ENCODE data around the gene MBNL2.

MBNL2 gene

DNA sequence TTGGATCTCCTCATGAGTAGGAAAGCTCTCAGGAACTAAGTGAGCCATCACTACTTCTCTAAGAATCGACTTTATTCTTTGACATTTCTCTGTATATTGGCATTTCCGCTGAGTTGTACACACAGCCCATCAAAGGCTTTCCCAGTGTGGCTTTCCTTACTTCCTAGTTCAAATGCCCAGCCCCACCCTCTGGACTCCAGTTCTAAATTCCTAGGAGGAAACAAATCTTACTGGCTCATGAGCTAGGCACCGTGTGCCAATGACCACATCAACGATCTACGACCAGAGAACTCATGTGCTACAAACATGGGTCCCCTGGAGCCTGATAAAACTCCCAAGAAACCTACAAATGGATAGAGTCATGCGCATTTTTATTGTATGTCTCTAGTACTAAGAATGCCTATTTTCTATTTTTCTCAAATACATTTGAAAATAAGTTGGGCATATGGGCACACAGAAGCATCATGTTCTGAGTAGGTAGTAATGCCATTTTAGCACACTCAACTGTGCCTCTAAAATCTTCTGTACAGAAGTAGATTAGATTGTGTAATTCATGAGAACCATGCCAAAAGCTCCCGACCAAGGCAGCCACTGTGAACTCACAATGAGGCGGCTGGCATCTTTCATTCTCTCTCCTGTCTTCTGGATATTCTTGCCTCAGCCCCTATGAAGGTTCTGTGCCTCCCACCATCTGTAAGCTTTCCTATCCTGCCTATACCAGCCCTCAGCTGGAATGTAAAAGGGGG is 201.3 kb downstream of the MBNL2 start:
- Mint-ChIP-seq H3K9me3 (no peaks in the 10 kb centered on the region), H3K27ac (no peak overlapping the region), H3K4me3 (no peak overlapping the region), H3K36me3 (ENCODE audit: low read depth) (no peaks in the 10 kb centered on the region), H3K4me1 (no peaks in the 10 kb centered on the region), H3K27me3 (ENCODE audit: low read depth) (no peaks in the 10 kb centered on the region)
- no peak for TF ChIP-seq CTCF (IDR thresholded peaks at IDR 0.05; ENCODE audit: unreplicated experiment in 3 of 3)

DNA sequence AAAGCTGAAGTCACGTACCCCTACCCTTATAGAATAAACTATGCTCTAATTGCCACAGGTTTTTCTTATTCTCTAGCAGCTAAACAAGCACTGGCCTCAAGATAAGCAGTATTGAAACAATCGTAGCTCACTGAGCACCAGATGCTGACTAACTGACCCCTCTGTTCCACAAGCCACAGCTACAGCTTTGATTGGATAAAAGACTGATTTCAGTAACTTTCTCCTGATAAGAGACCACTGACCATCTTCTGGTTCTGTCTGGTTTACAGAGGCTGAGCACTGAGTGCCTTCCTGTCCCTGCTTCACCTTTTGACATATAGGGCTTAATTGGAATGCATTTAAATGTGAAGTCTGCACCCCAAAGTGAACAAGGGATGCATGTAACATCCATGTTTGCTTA is 203.5 kb downstream of the MBNL2 start:
- Mint-ChIP-seq H3K4me1 (peaks cover 11% of the 10 kb centered on the region), H3K27ac (no peak overlapping the region), H3K36me3 (ENCODE audit: low read depth) (no peaks in the 10 kb centered on the region), H3K27me3 (ENCODE audit: low read depth) (no peaks in the 10 kb centered on the region), H3K9me3 (no peaks in the 10 kb centered on the region), H3K4me3 (no peak overlapping the region)
- TF ChIP-seq CTCF (IDR thresholded peaks at IDR 0.05; ENCODE audit: unreplicated experiment in 3 of 3) = no peak

GRCh38 chr13:97426695-97427094 is 204.6 kb downstream of the MBNL2 start:
- Mint-ChIP-seq H3K36me3 (ENCODE audit: low read depth) (no peaks in the 10 kb centered on the region), H3K27ac (no peak overlapping the region), H3K9me3 (no peaks in the 10 kb centered on the region), H3K4me3 (no peak overlapping the region), H3K4me1 (peaks cover 19% of the 10 kb centered on the region), H3K27me3 (ENCODE audit: low read depth) (no peaks in the 10 kb centered on the region)
- TF ChIP-seq CTCF (IDR thresholded peaks at IDR 0.05; ENCODE audit: unreplicated experiment in 3 of 3) = no peak

- Mint-ChIP-seq H3K9me3 (no peaks in the 10 kb centered on the region), H3K4me3 (peak overlapping the region in 1 of 3 experiments; percentile 42), H3K4me1 (peaks cover 25% of the 10 kb centered on the region), H3K27me3 (ENCODE audit: low read depth) (no peaks in the 10 kb centered on the region), H3K36me3 (ENCODE audit: low read depth) (no peaks in the 10 kb centered on the region), H3K27ac (peak overlapping the region in 2 of 3 experiments; percentile 23 to 41)
- no peak for TF ChIP-seq CTCF (IDR thresholded peaks at IDR 0.05; ENCODE audit: unreplicated experiment in 3 of 3)
Observed at GRCh38 chr13:97429681-97430081, 207.5 kb downstream of the MBNL2 start.

GRCh38 chr13:97430296-97430695 is 208.2 kb downstream of the MBNL2 start:
- Mint-ChIP-seq H3K27me3 (ENCODE audit: low read depth) (no peaks in the 10 kb centered on the region), H3K9me3 (no peaks in the 10 kb centered on the region), H3K4me1 (peaks cover 25% of the 10 kb centered on the region), H3K4me3 (peak overlapping the region; percentile 23 to 42 (median 29)), H3K36me3 (ENCODE audit: low read depth) (no peaks in the 10 kb centered on the region), H3K27ac (peak overlapping the region; percentile 1 to 41 (median 23))
- no peak for TF ChIP-seq CTCF (IDR thresholded peaks at IDR 0.05; ENCODE audit: unreplicated experiment in 3 of 3)

DNA sequence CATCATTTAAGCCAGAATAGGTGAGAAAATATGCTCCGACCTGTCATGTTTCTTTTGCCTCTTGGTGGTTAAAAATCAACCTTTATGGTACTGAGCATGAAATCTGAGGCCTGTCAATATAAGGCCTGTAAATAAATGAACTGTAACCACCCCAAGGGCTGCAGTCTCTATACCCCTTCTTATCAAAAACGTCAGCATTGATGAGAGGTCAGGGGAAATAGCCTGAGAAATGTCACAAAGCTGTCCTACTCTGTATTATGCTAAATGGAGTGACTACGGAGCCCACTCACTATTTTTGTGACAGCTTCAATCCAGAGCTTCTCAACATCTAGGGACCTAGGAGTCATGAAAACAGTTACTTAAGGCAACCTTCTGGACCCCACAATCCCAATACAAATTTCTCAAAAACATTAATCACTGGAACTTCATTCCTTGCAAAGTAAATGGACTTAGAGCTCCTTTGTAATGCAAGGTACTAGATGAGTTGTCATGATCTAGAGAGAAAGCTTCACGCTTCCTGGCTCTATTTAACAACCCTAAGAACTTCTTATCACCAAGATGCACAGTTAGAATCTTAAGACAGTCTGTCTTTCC is 209.1 kb downstream of the MBNL2 start:
- Mint-ChIP-seq H3K4me3 (peak overlapping the region; percentile 93 to 96 (median 93)), H3K9me3 (no peaks in the 10 kb centered on the region), H3K4me1 (peaks cover 33% of the 10 kb centered on the region), H3K27ac (peak overlapping the region; percentile 45 to 98 (median 93)), H3K27me3 (ENCODE audit: low read depth) (no peaks in the 10 kb centered on the region), H3K36me3 (ENCODE audit: low read depth) (no peaks in the 10 kb centered on the region)
- no peak for TF ChIP-seq CTCF (IDR thresholded peaks at IDR 0.05; ENCODE audit: unreplicated experiment in 3 of 3)

Measured in nephron (organoid).